ENCODE results near the gene PHRF1. TPM values are rescaled to one million over a fixed set of nuclear protein-coding genes. Genes with fewer than 3 reads are reported as not detected.

Gene PHRF1
- total RNA-seq, 2 experiments from 2014 or later: 43.1 to 44.5 TPM

- intact Hi-C loops (cut with micrococcal nuclease): no loop called here
- Mint-ChIP-seq H3K4me1 (ENCODE audit: low read depth) (peaks cover 22% of the 10 kb centered on the region), H3K27ac (peak overlapping the region; percentile 14)
These were observed 51.8 kb downstream of the PHRF1 start for GRCh38 chr11:628056-628455.

DNA sequence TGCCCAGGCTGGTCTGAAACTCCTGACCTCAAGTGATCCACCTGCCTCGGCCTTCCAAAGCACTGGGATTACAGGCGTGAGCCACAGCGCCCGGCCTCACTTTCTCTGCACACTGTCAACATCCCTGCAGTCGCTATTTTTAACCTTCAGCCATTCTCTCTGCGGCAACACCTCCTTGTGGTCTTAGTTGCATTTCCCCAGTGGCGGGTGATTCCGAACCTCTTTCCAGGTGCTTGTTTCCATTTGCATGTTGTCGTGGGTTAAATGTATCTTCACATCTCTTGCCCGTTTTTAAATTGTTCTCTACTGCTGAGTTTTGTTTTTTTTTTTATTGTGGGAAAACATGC, 52.9 kb downstream of the PHRF1 start:
- intact Hi-C loops (cut with micrococcal nuclease): no loop called here

More at GRCh38 chr11:628056-628455, 51.8 kb downstream of the PHRF1 start:
- peaks cover 2% of the 10 kb centered on the region for H3K36me3 Mint-ChIP-seq (ENCODE audit: low read depth)
- DNase-seq (no peak), ATAC-seq (no peak)
- no peak for TF ChIP-seq CTCF (IDR thresholded peaks at IDR 0.05)
- peak overlapping the region; percentile 15 for H3K4me3 Mint-ChIP-seq
- no peaks in the 10 kb centered on the region for H3K9me3 Mint-ChIP-seq
- CTCF ChIA-PET: no interaction called here
- H3K27me3 Mint-ChIP-seq: peaks cover 21% of the 10 kb centered on the region
- POLR2A ChIA-PET: interaction anchor here (1.5 kb wide), 1 partner anchor 12 kb away, joined by 4 read pairs; the partner anchor contains the start of gene IRF7

DNA sequence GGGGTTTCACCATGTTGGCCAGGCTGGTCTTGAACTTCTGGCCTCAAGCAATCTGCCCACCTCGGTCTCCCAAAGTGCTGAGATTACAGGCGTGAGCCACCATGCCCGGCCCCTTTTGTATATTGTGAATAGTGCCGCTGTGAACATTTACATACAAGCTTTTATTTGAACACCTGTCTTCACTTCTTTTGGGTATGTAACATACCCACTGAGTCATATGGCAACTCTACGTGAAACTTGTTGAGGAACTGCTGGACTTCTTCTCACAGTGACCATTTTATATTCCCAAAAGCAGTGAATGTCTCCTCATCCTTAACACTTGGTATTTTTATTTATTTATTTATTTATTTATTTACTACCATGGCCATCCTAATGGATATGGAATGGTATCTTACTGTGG, 54.6 kb downstream of the PHRF1 start:
- Mint-ChIP-seq H3K9me3 (no peaks in the 10 kb centered on the region), H3K36me3 (ENCODE audit: low read depth) (peaks cover 2% of the 10 kb centered on the region), H3K27ac (no peak overlapping the region), H3K4me1 (ENCODE audit: low read depth) (peaks cover 22% of the 10 kb centered on the region), H3K27me3 (peaks cover 25% of the 10 kb centered on the region), H3K4me3 (no peak overlapping the region)
- intact Hi-C loops (cut with micrococcal nuclease): no loop called here
- no peak for ATAC-seq
- ChIA-PET CTCF (no interaction called here), POLR2A (interaction anchor here (1.3 kb wide), 1 partner anchor 19 kb away, joined by 3 read pairs; no protein-coding TSS in a partner anchor)
- DNase-seq: no peak
- TF ChIP-seq CTCF (IDR thresholded peaks at IDR 0.05): no peak

More for the DNA sequence above, 52.9 kb downstream of the PHRF1 start:
- peak overlapping the region; percentile 60 for H3K27ac Mint-ChIP-seq
- peaks cover 2% of the 10 kb centered on the region for H3K36me3 Mint-ChIP-seq (ENCODE audit: low read depth)
- DNase-seq (peak; percentile 49), ATAC-seq (peak; percentile 49)
- CTCF ChIA-PET: no interaction called here
- no peaks in the 10 kb centered on the region for H3K9me3 Mint-ChIP-seq
- POLR2A ChIA-PET: no interaction called here
- H3K27me3 Mint-ChIP-seq: peaks cover 21% of the 10 kb centered on the region
- no peak for TF ChIP-seq CTCF (IDR thresholded peaks at IDR 0.05)
- peak overlapping the region; percentile 33 for H3K4me3 Mint-ChIP-seq
- H3K4me1 Mint-ChIP-seq (ENCODE audit: low read depth): peaks cover 22% of the 10 kb centered on the region

GRCh38 chr11:635945-636510, 59.8 kb downstream of the PHRF1 start:
- intact Hi-C loops (cut with micrococcal nuclease): no loop called here
- TF ChIP-seq CTCF (IDR thresholded peaks at IDR 0.05): no peak
- Mint-ChIP-seq H3K27me3 (peaks cover 31% of the 10 kb centered on the region), H3K9me3 (no peaks in the 10 kb centered on the region), H3K36me3 (ENCODE audit: low read depth) (peaks cover 2% of the 10 kb centered on the region), H3K4me1 (ENCODE audit: low read depth) (peaks cover 17% of the 10 kb centered on the region), H3K27ac (no peak overlapping the region), H3K4me3 (no peak overlapping the region)
- CTCF ChIA-PET: no interaction called here
- no peak for ATAC-seq
- POLR2A ChIA-PET: interaction anchor here (0.6 to 0.7 kb wide), 2 partner anchors 68 to 139 kb away, joined by 3 read pairs; no protein-coding TSS in a partner anchor
- DNase-seq: no peak

GRCh38 chr11:636511-637332, 60.5 kb downstream of the PHRF1 start, which contains the start of gene DRD4:
Gene DRD4, plus strand, starts transcription at chr11:637269. Its CDS starts 36 bp downstream, at chr11:637305.
- H3K27ac Mint-ChIP-seq: no peak within 1 kb of the TSS
- DNase-seq: no peak
- H3K4me1 Mint-ChIP-seq (ENCODE audit: low read depth): peaks cover 17% of the 10 kb centered on the region
- H3K27me3 Mint-ChIP-seq: peaks cover 31% of the 10 kb centered on the region
- no peaks in the 10 kb centered on the region for H3K9me3 Mint-ChIP-seq
- ChIA-PET POLR2A (interaction anchor here (0.6 to 0.7 kb wide), 2 partner anchors 69 to 139 kb away, joined by 3 read pairs; no protein-coding TSS in a partner anchor), CTCF (no interaction called here)
- H3K4me3 Mint-ChIP-seq: peak within 1 kb of the TSS; percentile 7
- peak; percentile 11 for ATAC-seq
- intact Hi-C loops (cut with micrococcal nuclease): no loop called here
- TF ChIP-seq CTCF (IDR thresholded peaks at IDR 0.05): no peak
- peaks cover 2% of the 10 kb centered on the region for H3K36me3 Mint-ChIP-seq (ENCODE audit: low read depth)
